K562 (cell line): ENCODE results near the gene RERE. TPM values are rescaled to one million over a fixed set of nuclear protein-coding genes. Genes with fewer than 3 reads are reported as not detected.

Source experiments
- ATAC-seq: fragments of 200-7000 bp; cut with Tn5 transposase; 3 replicates; pipeline ENCODE4 v1.9.1; 2020; ENCODE audit warnings: moderate library complexity
- BruUV-seq: library from RNA; stranded (reverse); fragments of 400-500 nt; replicated peaks from 2 replicates; lab custom pipeline; 2021; lab: Mats Ljungman, UMichigan
- CTCF ChIA-PET: fragments of 300-600 bp; formaldehyde crosslinking; extraction: SDS; loops from one replicate; lab custom pipeline; 2021; ENCODE audit warnings: low intra/inter-chr PET ratio; lab: Yijun Ruan, JAX
- POLR2A ChIA-PET: fragments of 300-600, 350-650 bp; sonication (Branson Sonifier 250); formaldehyde crosslinking; extraction: SDS; loops from one replicate; lab custom pipeline; 2021; ENCODE audit warnings: antibody characterized with exemption, inconsistent platforms; lab: Yijun Ruan, JAX
- DNase-seq, 4 experiments: peaks; one replicate each; pipeline versions ENCODE4 v3.0.0 to v3.0.0-alpha.2; 2011 to 2018; ENCODE audit warnings: low spot score in 3 of 4, mixed read lengths in 3 of 4; ENCODE audit errors: extremely low read depth in 1 of 4
- FAIRE-seq: peaks from 2 replicates; lab custom pipeline; 2011; peaks lifted over from hg19 to GRCh38; lab: Jason Lieb, UNC
- H2AFZ ChIP-seq: 2 replicates; pipeline ENCODE4 v1.6.0; 2011; ENCODE audit warnings: low read depth, low read length, control low read depth, inconsistent platforms
- H3K27ac ChIP-seq: fragments of 200-600 bp; 3 replicates; pipeline ENCODE4 v1.8.0; 2011; ENCODE audit warnings: low read depth, mild to moderate bottlenecking, control low read depth, inconsistent platforms, low read length, moderate library complexity, mixed read lengths; ENCODE audit errors: extremely low read depth
- H3K27me3 ChIP-seq, 2 experiments: fragments of 300-600 bp in 1 of 2; 2 replicates in 1 of 2; 3 replicates in 1 of 2; pipeline versions ENCODE4 v1.6.0 to v1.8.0; 2011; ENCODE audit warnings: inconsistent platforms in 2 of 2, low read length in 2 of 2, mild to moderate bottlenecking in 1 of 2, mixed read lengths in 1 of 2, moderate library complexity in 1 of 2; ENCODE audit not compliant: control insufficient read depth in 2 of 2, insufficient read depth in 2 of 2
- H3K36me3 ChIP-seq: fragments of 300-600 bp; 3 replicates; pipeline ENCODE4 v1.8.0; 2011; ENCODE audit warnings: mild to moderate bottlenecking, low read length, inconsistent platforms; ENCODE audit not compliant: control insufficient read depth, insufficient read depth
- H3K4me1 ChIP-seq, 2 experiments: fragments of 200-600 bp in 1 of 2; replicated peaks in 1 of 2; 2 replicates in 1 of 2; 3 replicates in 1 of 2; pipeline versions ENCODE4 v1.5.1 to v1.8.0; 2011; ENCODE audit warnings: inconsistent platforms in 2 of 2, low read length in 2 of 2, mild to moderate bottlenecking in 1 of 2, mixed read lengths in 1 of 2, moderate library complexity in 1 of 2; ENCODE audit not compliant: control insufficient read depth in 2 of 2, insufficient read depth in 2 of 2
- H3K4me2 ChIP-seq: 2 replicates; pipeline ENCODE4 v1.6.1; 2011; ENCODE audit warnings: low read length, control low read depth, inconsistent platforms, mixed read lengths; ENCODE audit not compliant: insufficient read depth
- H3K4me3 ChIP-seq: fragments of 200-600 bp; sonication (generic), shearing (Covaris generic); 2 replicates; pipeline ENCODE4 v1.5.1; 2016; ENCODE audit warnings: control low read depth, inconsistent platforms
- H3K79me2 ChIP-seq: fragments of 200-600 bp; 3 replicates; pipeline ENCODE4 v1.8.0; 2011; ENCODE audit warnings: low read length, inconsistent platforms; ENCODE audit not compliant: control insufficient read depth, insufficient read depth
- H3K9ac ChIP-seq, 2 experiments: 2 replicates each; pipeline versions ENCODE4 v1.6.0 to v1.6.1; 2011; ENCODE audit warnings: low read depth in 2 of 2, low read length in 2 of 2, control low read depth in 1 of 2, inconsistent platforms in 1 of 2, mild to moderate bottlenecking in 1 of 2, mixed read lengths in 1 of 2; ENCODE audit not compliant: insufficient read depth in 1 of 2
- H3K9me1 ChIP-seq: one replicate; pipeline ENCODE4 v1.6.0; 2011; ENCODE audit warnings: inconsistent platforms, mild to moderate bottlenecking, low read length, moderate library complexity; ENCODE audit not compliant: control insufficient read depth, insufficient read depth
- H3K9me3 ChIP-seq: replicated peaks from 2 replicates; pipeline ENCODE4 v1.5.1; 2011; ENCODE audit warnings: low read depth, low read length, inconsistent platforms; ENCODE audit not compliant: control insufficient read depth, insufficient read depth
- H4K20me1 ChIP-seq: replicated peaks from 2 replicates; pipeline ENCODE4 v1.6.1; 2011; ENCODE audit warnings: low read length, inconsistent platforms, mixed read lengths; ENCODE audit not compliant: control insufficient read depth, insufficient read depth
- CEBPB ChIP-seq: fragments of 450-650 bp; IDR thresholded peaks from 2 replicates; pipeline ENCODE4 v1.6.1; 2016; ENCODE audit warnings: missing genetic modification characterization, missing compliant biosample characterization
- CEBPG ChIP-seq, 3 experiments: fragments of 200-800 bp in 1 of 3; sonication (Bioruptor generic) in 1 of 3; sonication (generic) in 1 of 3; formaldehyde crosslinking in 1 of 3; IDR thresholded peaks in 2 of 3; conservative IDR thresholded peaks in 1 of 3; 2 replicates each; pipeline versions ENCODE4 v1.6.1 to v1.8.0; 2016 to 2022; ENCODE audit warnings: missing compliant biosample characterization in 2 of 3, missing genetic modification characterization in 2 of 3, mild to moderate bottlenecking in 1 of 3, missing genetic modification reagents in 1 of 3
- HOXB6 ChIP-seq: fragments of 250-450 bp; sonication (Bioruptor Pico); IDR thresholded peaks from 2 replicates; pipeline ENCODE4 v1.5.1; 2022; ENCODE audit warnings: mild to moderate bottlenecking, borderline replicate concordance
- KLF10 ChIP-seq: fragments of 250-450 bp; sonication (Bioruptor Pico); IDR thresholded peaks from 2 replicates; pipeline ENCODE4 v1.6.1; 2021; ENCODE audit warnings: matching md5 sums
- SAFB ChIP-seq: fragments of 200-400 bp; formaldehyde crosslinking; IDR thresholded peaks from 2 replicates; pipeline ENCODE4 v1.6.1; 2017; ENCODE audit warnings: low read depth, low read length, borderline replicate concordance
- SMARCA5 ChIP-seq: fragments of 450-650 bp; IDR thresholded peaks from 2 replicates; pipeline ENCODE4 v1.6.1; 2016
- SREBF2 ChIP-seq: sonication (generic); formaldehyde crosslinking; IDR thresholded peaks from 2 replicates; pipeline ENCODE4 v1.4.0; 2020; ENCODE audit warnings: mild to moderate bottlenecking, missing genetic modification reagents
- ZNF232 ChIP-seq: sonication (generic); formaldehyde crosslinking; IDR thresholded peaks from 2 replicates; pipeline ENCODE4 v1.8.0; 2022; ENCODE audit warnings: mild to moderate bottlenecking, missing genetic modification reagents
- WGBS: fragments of 100-300 bp; shearing (Covaris generic); methylation state at CpG from one replicate; pipeline ENCODE4 v1.1.6; 2016; ENCODE audit warnings: low coverage, mixed read lengths; ENCODE audit not compliant: insufficient coverage; ENCODE audit errors: missing lambda C conversion rate; 5-methylcytosine and 5-hydroxymethylcytosine counted together
- in situ Hi-C: fragments of 300-500 bp; cut with MboI; formaldehyde crosslinking; loops from 4 replicates; pipeline ENCODE4 v1.15.0; 2018; ENCODE audit warnings: inconsistent platforms, mixed read lengths
- intact Hi-C: fragments of 100-400 bp; cut with micrococcal nuclease; formaldehyde crosslinking; loops from 2 replicates; pipeline ENCODE4 v1.14.2; 2022
- polyA plus RNA-seq, 8 experiments: library from polyadenylated mRNA; depleted of rRNA in 4 of 8; stranded (reverse) in 5 of 8; unstranded in 3 of 8; fragments of >200 nt; fragmentation: Nextera tagmentation in 2 of 8; fragmentation: Illumina TruSeq in 1 of 8; extraction: Ambion mirVana in 2 of 8; extraction: Trizol in 1 of 8; gene quantifications; 2 replicates each; pipeline versions ENCODE4 v1.2.1 to v1.2.3, GENCODE V29; 2011 to 2014; ENCODE audit warnings: inconsistent platforms in 1 of 8, missing spikeins in 1 of 8
- total RNA-seq, 7 experiments: library from RNA; depleted of rRNA in 6 of 7; stranded (reverse); fragments of >200 nt in 6 of 7; fragmentation: Illumina TruSeq in 2 of 7; extraction: Trizol in 2 of 7; gene quantifications; 2 replicates each; pipeline versions ENCODE4 v1.2.1 to v1.2.3, GENCODE V29; 2011 to 2021; ENCODE audit warnings: low replicate concordance in 1 of 7

The RERE gene
- total and polyA plus RNA-seq, 9 of the 15 experiments (the other 6 are each of a cell fraction or from before 2014, with no cell fraction given): 3.0 to 51.5 (median 13.4) TPM

DNA sequence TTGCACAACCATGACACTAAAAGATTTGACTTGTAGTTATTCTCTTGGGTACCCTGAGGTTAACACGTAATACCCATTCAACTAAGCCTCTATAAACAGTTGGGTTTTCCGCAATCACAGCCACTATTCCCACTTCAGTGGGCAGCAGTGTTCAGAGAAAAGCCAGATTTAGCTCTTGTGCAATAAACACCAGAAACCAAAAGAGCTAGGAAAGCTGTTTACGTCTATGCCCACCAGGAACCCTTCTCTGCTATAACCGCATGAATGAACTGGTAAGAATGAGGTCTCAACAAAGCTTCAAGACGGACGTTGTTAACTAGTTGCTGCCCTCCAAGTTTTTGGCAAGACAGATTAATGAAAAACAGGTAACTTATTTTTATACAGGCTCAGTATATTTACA lies 398.3 kb downstream of the RERE start:
- H2AFZ ChIP-seq: no peak overlapping the region
- H3K79me2 ChIP-seq: peaks cover 23% of the 10 kb centered on the region
- DNase-seq (no peak), FAIRE-seq (no peak), ATAC-seq (no peak)
- ChIA-PET POLR2A (interaction anchor here (0.7 to 2.5 kb wide), 3 partner anchors 10 to 13 kb away, joined by 3 to 8 read pairs (median 4); no protein-coding TSS in a partner anchor), CTCF (no interaction called here)
- H3K4me3 ChIP-seq: no peak overlapping the region
- no peaks in the 10 kb centered on the region for H3K9me1 ChIP-seq
- in situ Hi-C loops: no loop called here
- no peaks in the 10 kb centered on the region for H3K27me3 ChIP-seq
- peaks cover 9 to 11% of the 10 kb centered on the region in 2 experiments; a peak in 4 of 5 replicates for H3K4me1 ChIP-seq
- no peak overlapping the region for H3K9ac ChIP-seq
- H3K27ac ChIP-seq: no peak overlapping the region
- 95% methylated on average over 6 of the region's 6 CpGs for WGBS
- H3K9me3 ChIP-seq: no peaks in the 10 kb centered on the region
- TF ChIP-seq CEBPG (CRISPR knock-in tag; IDR thresholded peaks at IDR 0.05): no peak
- TF ChIP-seq CEBPG (tag; conservative IDR thresholded peaks at IDR 0.05 in 1 of 2, IDR thresholded peaks at IDR 0.05 in 1 of 2): 0 out of 4 replicates have a peak, but pooled peaks of 1 of the 2 experiments have one; percentile 15
- peak; percentile 15; the same call in 1 of the 2 replicates for TF ChIP-seq CEBPB (tag)
- no peak for TF ChIP-seq ZNF232 (CRISPR knock-in tag)
- no peak for TF ChIP-seq SREBF2 (CRISPR knock-in tag)
- TF ChIP-seq, all 486 proteins: peak for 2
- intact Hi-C loops: no loop called here
- BruUV-seq: no TSS peak
- peaks cover 57% of the 10 kb centered on the region for H3K36me3 ChIP-seq
- H3K4me2 ChIP-seq: no peak overlapping the region
- H4K20me1 ChIP-seq: 0 out of 2 replicates have a peak, but pooled peaks cover under 1% of the 10 kb centered on the region

DNA sequence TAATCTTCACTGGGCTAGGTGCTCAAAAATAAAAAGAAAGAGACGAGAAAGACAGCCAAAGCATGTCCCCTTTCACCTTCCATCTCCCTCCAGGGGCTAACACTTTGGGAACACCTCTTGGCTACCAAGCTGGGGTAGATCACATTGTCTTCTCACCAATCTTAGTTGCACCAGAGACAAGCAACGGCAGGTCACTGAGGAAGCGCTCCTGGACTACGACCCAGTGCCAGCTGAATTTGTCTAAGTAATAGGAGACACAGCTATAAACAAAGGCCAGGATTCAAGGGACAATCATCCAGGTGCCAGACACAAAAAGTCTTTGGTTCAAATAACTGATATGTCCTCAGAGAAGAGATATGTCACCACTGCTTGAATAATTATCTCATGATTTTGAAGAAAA lies 399.1 kb downstream of the RERE start:
- H2AFZ ChIP-seq: no peak overlapping the region
- H3K27me3 ChIP-seq: no peaks in the 10 kb centered on the region
- no peak overlapping the region for H3K4me2 ChIP-seq
- in situ Hi-C loops: no loop called here
- intact Hi-C loops: no loop called here
- H3K9me3 ChIP-seq: no peaks in the 10 kb centered on the region
- no peak for FAIRE-seq
- no peaks in the 10 kb centered on the region for H4K20me1 ChIP-seq
- CTCF ChIA-PET: no interaction called here
- H3K79me2 ChIP-seq: peaks cover 21% of the 10 kb centered on the region
- no peak overlapping the region for H3K9ac ChIP-seq
- ATAC-seq: no peak
- WGBS: 88% methylated on average over 4 of the region's 4 CpGs
- DNase-seq: no peak
- peaks cover 3 to 11% of the 10 kb centered on the region in 2 experiments; a peak in 4 of 5 replicates for H3K4me1 ChIP-seq
- no peaks in the 10 kb centered on the region for H3K9me1 ChIP-seq
- POLR2A ChIA-PET: interaction anchor here (0.6 to 2.5 kb wide), 3 partner anchors 13 to 1389 kb away, joined by 3 to 8 read pairs (median 4); no protein-coding TSS in a partner anchor
- no peak overlapping the region for H3K27ac ChIP-seq
- no peak overlapping the region for H3K4me3 ChIP-seq
- no TSS peak for BruUV-seq
- no peak for TF ChIP-seq SAFB
- no peak for TF ChIP-seq KLF10 (CRISPR knock-in tag)
- TF ChIP-seq SMARCA5: no peak
- no peak for TF ChIP-seq HOXB6 (CRISPR knock-in tag)
- H3K36me3 ChIP-seq: peaks cover 57% of the 10 kb centered on the region
